HG03103 (cell line): Measurements from ENCODE around the gene XRCC4.
"Not testable (repeated sequence)": the region's sequence is repeated elsewhere in the genome, so short reads cannot be mapped to it uniquely, and the experiment has no call there.

Experiments
- ATAC-seq: cut with Tn5 transposase; IDR thresholded peaks from one replicate; pipeline ENCODE4 v1.9.1; 2021; ENCODE audit warnings: low read depth; ENCODE audit not compliant: unreplicated experiment

Gene XRCC4

DNA sequence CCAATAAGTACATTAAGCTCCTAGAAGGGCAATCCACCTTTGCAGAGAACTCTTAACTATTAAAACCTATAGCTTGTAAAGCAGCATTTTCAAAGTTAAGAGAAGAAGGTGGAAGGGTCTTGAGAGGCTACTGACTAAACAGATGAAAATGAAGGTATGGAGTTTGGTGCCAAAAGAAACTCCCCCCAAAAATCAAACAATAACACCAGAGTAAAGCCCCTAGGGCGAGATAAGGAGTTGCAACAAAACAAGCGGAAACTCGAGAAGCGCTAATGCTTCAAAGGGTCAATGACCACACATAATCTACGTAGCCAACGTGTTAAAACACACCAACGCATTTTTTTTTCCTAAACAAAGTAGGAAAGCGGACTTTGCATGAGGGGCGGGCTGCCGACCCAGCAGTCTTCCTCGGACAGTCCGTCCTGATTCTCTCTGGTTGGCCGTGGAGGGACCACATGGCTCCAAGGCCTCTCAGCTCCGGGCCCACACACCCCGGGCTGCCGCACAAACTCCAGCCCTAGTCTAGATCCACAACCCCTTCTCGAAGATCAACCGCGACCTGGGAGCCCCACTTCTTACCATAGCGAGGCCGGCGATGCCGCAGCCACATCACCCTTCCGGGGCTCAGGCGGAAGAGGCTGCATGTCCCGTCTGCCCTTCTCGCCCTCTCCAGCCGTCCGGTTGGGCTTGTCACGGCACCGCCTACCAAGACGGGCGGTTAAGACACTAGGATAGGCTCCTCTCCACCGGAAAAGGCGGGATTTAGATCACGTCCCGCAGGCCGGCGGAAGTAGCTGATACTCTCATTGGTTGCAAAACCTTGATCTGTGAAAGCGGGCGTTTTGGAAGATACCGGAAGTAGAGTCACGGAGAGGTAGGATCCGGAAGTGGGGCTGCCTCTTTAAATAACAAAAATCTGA lies at the start of gene XRCC4, which contains the start of gene TMEM167A:
TSS of gene XRCC4 (plus strand) at position 806 of the 920 bp plus-strand sequence. CDS start 27,373 bp downstream, outside the sequence.
TSS of gene TMEM167A (minus strand) at position 653 of the 920 bp plus-strand sequence. CDS start at position 582, 71 bp downstream.
- peak; percentile 98 for ATAC-seq

GRCh38 chr5:83029912-83030311 lies 47.4 kb upstream of the XRCC4 start:
- ATAC-seq, result no peak

DNA sequence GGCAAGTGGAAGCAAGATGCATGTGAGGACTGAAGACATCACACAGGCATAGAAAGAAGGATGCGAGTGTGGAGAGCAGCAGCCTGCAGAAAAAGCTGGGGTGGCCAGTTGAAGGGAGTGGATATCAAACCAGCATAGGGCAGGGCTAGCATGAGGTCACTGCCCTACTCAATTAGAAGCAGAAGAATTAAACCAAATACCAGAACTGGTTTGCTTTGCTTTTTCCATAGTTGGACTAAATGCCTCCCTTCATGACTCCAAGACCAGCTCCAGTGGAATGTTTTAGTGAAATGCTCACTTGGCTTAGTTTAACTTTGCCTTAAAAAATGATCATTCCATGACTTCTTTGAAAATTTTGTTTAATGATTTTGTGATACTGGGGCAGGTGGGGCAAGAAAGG lies 46.0 kb upstream of the XRCC4 start:
- no peak for ATAC-seq

- no peak for ATAC-seq
These were observed 43.3 kb upstream of the XRCC4 start for GRCh38 chr5:83034036-83034435.

GRCh38 chr5:83034528-83035207 lies 42.7 kb upstream of the XRCC4 start:
- ATAC-seq, result no peak

GRCh38 chr5:83035373-83036100 lies 41.8 kb upstream of the XRCC4 start:
- no peak for ATAC-seq

DNA sequence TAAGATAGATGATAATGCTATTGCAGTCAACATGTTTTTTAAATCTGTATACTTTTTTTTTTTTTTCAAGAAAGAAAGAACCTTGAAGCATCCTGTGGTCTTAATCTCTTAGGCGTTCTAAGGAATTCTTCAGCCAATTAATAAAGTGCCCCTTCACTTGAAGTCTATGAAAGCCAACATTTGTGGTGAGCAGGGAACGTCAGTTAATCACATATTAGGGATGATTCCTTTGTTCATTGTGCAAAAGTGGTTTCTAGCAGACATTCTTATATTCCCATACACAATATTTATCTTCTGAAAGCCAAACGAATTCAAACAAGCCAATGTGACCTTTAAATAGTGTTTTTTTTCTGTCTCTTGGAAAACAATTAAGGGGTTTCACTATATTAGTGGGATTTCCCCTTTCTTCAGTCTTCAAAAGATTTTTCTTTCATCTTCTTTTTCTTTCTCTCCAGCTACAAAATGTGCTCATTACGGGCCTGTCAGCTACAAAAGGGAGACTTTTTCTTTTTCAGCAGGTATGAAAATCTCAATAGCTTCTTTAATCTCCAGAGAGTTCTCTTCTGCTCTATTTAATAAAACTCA lies 40.3 kb upstream of the XRCC4 start:
- no peak for ATAC-seq

DNA sequence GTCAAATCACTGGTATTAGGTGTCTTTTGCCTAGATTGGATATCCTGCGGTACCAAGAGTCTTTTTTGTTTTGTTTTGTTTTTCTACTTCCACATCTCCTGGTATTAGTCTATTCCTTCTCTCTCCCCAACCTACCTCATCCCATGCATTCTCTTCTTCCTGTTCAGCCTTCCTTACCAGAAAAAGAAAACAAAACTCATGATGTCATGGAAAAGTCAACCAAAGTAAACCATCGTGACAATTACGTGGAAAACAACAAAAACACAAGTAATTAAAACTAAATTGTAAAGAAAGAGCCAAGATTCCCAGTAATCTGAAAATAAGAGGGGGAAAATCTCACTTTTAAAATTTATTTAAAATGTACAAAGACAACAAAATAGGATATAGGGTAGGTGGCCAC lies 38.4 kb upstream of the XRCC4 start:
- no peak for ATAC-seq

- no peak for ATAC-seq
These were observed 34.8 kb upstream of the XRCC4 start for GRCh38 chr5:83042507-83042906.

GRCh38 chr5:83044926-83045325 lies 32.4 kb upstream of the XRCC4 start:
- no peak for ATAC-seq

- no peak for ATAC-seq
These were observed 29.1 kb upstream of the XRCC4 start for GRCh38 chr5:83048277-83048676.

- no peak for ATAC-seq
These were observed 28.5 kb upstream of the XRCC4 start for GRCh38 chr5:83048811-83049210.

GRCh38 chr5:83049370-83049885 lies 27.9 kb upstream of the XRCC4 start:
- no peak for ATAC-seq

DNA sequence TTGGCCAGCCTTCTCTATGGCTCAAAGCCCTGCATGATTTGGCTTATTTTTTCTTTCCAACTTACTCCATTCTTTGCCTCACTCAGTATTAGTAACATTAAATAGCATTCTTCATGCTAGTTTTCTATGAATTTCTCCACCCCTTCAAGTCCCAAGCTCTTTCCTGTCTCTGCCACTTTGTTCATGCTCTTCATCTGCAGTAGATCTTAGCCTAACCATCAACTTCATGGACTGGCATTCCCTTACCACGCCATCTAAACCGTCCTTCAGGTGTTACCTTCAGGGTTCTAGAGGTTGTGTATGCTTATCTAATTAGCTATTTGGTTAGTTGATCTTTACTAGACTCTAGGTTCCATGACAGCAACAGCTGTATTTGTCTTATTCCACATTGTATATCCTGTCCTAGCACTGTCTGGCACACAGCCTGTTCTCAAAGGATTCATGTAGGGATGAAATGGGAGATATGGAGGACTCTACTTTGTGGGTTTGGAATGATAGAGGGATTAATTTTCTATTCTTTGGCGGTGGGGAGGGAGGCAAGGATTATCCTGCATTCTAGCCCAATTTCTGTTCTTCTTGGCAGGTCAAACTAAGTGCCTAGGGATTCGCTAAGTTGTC lies 26.5 kb upstream of the XRCC4 start:
- no peak for ATAC-seq

DNA sequence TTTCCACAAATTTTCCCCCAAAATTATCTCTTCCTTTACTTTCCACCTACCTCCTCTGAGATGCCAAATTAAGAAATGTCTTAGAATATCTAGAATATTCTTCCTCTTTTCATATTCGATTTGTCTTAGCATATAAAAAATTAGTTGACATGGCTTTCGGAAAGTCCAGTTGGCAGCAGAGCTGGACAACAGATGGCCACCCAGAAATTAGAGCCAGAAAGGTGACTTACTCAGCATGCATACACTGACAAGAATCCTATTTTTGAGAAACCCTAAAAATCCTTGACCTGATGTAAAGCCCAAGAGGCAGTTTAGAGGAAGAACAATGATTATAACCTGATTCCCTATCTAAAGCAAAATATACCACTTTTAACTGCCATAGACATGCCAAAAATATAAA lies 22.2 kb upstream of the XRCC4 start:
- no peak for ATAC-seq

- no peak for ATAC-seq
These were observed 18.6 kb upstream of the XRCC4 start for GRCh38 chr5:83058726-83059125.

DNA sequence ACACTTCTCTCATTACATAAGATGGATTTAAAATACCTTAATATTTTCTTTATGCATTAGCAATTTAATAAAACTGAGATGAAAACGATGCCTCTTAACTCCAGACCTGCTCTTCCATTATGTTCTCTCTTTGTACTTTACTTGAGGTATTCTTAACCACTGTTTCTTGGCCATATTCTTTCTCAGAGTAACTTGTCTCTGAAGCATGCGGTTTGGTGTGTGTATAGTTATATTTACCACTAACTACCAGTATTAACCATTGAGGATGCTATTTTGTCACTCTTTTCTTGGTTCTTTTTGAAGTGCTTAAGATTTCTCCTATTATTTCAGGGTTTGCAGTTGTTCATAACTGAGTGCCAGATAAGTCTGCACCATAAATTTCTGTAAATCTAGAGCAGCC lies 18.0 kb upstream of the XRCC4 start:
- no peak for ATAC-seq

DNA sequence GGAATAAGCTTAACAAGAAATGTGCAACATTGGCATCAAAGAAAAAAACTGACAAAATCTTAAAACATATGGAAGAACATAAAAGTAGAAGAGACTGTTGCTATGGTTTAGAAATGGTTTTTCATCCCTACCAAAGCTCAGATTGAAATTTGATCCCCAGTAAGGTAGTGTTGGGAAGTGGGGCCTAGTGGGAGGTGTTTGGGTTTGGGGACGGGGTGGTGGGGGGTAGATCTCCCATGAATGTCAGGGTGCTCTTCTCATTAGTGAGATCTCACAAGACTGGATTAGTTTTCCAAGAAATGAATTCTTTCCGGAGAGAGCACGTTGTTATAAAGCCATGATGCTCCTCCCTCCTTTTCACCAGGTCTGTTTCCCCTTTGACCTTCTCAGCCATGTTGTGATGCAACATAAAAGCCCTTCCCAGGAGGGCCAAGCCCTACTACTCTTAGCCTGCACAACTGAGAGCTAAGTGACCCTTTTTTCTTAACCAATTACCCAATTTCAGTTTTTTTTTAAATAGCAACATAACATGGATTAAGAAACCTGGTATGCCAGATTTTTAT lies 10.7 kb upstream of the XRCC4 start:
- ATAC-seq, result no peak

DNA sequence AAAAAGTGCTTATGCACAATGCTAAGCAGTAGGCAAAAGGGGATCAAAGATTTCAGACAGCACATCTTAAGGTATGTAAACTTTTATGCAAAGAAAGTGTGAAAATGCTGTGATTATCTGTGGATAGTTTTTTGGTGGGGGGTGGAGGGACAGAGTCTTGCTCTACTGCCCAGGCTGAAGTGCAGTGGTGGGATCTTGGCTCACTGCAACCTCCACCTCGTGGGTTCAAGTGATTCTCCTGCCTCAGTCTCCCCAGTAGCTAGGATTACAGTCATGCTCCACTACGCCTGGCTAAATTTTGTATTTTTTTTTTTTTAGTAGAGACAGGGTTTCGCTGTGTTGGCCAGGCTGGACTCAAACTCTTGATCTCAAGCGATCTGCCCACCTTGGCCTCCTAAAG lies 10.0 kb upstream of the XRCC4 start:
- ATAC-seq, result not testable (repeated sequence)
